Activated CD4-positive, alpha-beta T cell treated with anti-CD3 and anti-CD28 coated beads, Interleukin-2, amount 50 U/mL, for 24 hours (primary cell): ENCODE measurements around the gene TOR1AIP1.
"Not testable (repeated sequence)": the region's sequence is repeated elsewhere in the genome, so short reads cannot be mapped to it uniquely, and the experiment has no call there.

Experiments
- DNase-seq, 2 donors: peaks; one replicate each; pipeline ENCODE4 v3.0.0-alpha.2; 2020; ENCODE audit warnings: low read depth in 1 of 2, low spot score in 1 of 2

TOR1AIP1 gene, protein sequence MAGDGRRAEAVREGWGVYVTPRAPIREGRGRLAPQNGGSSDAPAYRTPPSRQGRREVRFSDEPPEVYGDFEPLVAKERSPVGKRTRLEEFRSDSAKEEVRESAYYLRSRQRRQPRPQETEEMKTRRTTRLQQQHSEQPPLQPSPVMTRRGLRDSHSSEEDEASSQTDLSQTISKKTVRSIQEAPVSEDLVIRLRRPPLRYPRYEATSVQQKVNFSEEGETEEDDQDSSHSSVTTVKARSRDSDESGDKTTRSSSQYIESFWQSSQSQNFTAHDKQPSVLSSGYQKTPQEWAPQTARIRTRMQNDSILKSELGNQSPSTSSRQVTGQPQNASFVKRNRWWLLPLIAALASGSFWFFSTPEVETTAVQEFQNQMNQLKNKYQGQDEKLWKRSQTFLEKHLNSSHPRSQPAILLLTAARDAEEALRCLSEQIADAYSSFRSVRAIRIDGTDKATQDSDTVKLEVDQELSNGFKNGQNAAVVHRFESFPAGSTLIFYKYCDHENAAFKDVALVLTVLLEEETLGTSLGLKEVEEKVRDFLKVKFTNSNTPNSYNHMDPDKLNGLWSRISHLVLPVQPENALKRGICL

DNA sequence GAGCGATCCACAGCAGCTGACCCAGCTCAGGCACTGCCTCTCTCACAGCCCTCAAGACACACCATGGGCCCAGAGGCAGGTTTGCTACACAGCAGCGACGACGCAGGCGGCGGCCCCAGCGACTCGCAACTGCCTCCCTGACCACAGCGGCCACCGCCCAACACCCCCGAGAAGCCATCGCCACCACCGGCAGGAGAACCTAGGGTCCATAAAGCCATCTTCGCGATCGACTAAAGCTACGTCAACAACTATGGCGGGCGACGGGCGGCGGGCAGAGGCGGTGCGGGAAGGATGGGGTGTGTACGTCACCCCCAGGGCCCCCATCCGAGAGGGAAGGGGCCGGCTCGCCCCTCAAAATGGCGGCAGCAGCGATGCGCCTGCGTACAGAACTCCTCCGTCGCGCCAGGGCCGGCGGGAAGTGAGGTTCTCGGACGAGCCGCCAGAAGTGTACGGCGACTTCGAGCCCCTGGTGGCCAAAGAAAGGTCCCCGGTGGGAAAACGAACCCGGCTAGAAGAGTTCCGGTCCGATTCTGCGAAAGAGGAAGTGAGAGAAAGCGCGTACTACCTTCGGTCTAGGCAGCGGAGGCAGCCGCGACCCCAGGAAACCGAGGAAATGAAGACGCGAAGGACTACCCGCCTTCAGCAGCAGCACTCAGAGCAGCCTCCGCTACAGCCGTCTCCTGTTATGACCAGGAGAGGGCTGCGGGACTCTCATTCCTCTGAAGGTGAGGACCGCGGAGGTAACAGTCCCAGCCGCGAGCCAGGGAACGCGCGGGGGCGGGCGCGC is at the start of gene TOR1AIP1:
Gene TOR1AIP1 (plus strand): TSS at position 33 of the 787 bp plus-strand sequence. CDS start 218 bp downstream, at position 251.
- peak; percentile 89 to 96 for DNase-seq

DNA sequence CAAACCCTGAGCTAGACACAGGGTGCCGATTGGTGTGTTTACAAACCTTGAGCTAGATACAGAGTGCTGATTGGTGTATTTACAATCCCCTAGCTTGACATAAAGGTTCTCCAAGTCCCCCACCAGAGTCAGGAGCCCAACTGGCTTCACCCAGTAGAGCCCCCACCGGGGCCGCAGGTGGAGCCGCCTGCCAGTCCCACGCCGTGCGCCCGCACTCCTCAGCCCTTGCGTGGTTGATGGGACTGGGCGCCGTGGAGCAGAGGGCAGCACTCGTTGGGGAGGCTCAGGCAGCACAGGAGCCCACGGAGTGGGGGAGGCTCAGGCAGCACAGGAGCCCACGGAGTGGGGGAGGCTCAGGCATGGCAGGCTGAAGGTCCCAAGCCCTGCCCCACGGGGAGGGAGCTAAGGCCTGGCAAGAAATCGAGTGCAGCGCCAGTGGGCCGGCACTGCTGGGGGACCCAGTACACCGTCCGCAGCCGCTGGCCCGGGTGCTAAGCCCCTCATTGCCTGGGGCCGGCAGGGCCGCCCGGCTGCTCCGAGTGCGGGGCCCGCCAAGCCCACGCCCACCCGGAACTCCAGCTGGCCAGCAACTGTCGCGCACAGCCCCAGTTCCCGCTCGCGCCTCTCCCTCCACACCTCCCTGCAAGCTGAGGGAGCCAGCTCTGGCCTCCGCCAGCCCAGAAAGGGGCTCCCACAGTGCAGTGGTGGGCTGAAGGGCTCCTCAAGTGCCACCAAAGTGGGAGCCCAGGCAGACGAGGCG is 45.2 kb upstream of the TOR1AIP1 start:
- not testable (repeated sequence) for DNase-seq

DNA sequence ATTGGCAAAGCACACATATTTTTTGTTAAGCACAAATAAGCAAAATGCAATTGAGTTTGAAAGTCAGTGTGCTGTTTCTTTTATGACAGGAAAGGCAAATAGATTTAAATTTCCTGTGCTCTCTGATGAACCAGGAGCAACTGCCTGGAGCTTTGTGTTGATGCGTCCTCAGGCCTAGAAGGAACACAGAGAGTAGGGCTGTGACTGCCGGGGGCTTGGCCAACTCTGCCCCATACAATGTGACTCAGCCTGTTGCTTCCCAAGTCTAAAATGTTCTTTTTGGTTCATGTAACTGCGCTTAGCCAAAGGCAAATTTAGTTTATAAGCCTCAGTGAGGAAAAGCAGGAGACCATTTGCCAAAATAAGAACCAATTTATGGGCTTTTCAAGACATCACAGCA is 42.0 kb upstream of the TOR1AIP1 start:
- DNase-seq, result no peak

DNA sequence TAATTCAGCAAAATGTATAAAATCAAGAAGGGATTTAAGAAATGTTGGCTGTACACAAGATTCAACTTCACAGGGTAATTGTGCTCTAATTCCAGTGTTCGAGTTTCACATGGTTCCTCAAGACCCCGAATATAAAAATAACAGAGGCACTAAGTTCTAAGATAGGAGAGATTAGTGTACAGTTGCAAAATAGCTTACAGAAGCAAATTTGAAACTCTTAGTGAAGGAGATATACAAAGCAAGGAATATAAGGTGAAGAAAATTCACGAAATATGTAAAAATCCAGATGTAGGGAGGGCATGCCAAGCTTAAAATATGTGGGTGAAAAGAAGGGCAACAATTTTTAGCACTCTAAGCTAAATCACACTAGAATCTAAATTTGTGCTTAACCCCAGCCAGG is 33.9 kb upstream of the TOR1AIP1 start:
- DNase-seq, result no peak

DNA sequence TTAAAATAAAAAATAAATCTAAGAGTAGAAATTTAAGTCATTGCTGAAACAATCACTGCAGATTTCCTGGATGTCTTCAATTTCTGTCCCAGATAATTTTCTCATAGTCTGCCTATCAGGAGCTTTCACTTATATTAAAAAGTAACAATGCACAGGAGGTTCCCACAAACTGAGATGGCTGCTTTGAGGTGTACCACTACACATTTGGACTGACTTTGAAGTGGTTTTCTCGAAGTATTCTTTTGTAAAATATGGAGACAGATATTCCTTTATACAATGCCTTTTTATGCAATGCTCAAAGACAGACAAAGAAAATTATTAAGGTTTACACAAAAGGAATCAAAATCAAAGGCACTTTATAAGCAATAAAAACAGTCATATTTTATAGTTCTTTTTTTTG is 29.0 kb upstream of the TOR1AIP1 start:
- DNase-seq, result no peak

DNA sequence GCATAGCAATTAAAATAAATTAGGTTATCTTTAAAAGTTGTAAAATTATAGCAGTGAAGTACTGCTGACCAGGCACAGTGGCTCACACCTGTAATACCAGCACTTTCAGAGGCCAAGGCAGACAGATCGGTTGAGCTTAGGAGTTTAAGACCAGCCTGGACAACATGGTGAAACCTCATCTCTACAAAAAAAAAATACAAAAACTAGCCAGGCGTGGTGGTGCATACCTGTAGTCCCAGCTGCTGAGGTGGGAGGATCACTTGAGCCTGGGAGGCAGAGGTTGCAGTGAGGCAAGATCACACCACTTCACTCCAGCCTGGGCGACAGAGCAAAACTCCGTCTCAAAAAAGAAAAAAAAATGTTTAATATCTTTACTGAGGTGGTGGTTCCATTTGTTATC is 26.3 kb upstream of the TOR1AIP1 start:
- DNase-seq, result not testable (repeated sequence)

DNA sequence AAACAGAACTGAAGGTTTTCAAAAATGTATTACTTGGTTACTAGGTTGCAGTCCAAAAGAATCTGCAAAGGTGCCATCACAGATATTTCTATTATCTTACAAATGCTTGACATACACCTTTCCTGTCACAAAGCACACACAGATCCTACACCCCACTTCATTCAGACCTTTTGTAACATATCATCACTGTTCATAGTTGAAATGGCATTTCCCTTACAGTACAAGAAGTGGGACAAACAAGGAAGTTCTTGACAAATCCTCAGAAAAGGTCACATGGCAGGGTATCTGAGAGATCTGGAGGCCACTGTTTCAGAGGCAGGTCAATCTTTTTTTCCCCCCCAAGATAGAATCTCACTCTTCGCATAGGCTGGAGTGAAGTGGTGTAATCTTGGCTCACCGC is 25.8 kb upstream of the TOR1AIP1 start:
- DNase-seq, result no peak

DNA sequence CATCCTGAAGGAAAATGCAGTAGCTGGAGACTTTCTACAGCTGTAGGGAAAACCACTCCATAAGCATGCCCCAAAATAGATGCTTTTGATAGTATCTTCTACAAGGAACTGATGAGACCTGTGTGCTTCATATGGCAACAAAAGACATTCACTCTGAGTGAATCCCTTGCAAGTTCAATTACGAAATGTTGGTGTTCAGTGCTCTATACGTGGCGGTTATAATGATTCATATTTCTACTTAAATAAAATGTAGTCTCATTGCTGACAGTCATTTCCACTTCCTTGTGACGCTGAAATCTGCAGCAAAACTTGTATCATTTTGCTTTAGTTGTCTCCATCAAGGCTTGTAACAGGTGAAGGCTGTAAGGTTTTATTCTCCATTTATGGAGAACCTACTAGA is 25.1 kb upstream of the TOR1AIP1 start:
- no peak for DNase-seq

DNA sequence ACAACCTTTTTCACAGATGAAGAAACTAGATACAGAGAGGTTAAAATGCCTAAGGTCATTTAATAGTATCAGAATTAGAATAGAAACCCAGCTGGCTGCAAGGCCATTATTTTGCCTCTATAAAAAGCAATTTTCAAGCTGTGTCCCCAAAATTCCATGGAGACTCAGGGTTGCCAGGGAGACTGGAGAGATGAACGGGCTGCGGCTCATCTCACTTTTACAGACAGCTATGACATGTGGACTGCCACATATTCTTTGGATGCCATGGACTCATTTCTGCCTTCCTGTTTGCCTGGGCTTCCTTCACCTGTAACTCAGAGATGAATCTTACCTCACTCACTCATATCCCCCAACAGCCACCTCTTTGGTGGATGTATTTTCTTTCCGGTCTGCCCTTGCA is 21.4 kb upstream of the TOR1AIP1 start:
- DNase-seq, result no peak

DNA sequence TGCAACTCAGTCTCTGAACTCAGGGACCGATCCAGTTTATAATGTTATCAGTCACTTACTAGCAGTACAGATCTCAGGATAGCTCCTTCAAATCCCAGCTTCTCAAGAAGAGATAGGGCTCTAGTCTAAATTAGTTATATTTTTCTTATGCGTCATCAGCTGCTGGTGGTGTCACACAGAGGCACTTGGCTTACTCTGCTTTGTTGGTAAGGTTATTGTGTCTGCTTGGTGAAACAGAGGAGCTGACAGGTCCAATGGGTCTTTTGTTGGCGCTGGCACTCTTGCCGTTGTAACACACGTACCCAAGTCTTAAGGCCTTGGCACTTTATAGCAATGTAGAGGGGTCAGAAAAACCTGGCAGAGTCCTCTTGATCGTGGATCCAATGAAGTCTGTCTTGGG is 16.7 kb upstream of the TOR1AIP1 start:
- DNase-seq, result no peak

DNA sequence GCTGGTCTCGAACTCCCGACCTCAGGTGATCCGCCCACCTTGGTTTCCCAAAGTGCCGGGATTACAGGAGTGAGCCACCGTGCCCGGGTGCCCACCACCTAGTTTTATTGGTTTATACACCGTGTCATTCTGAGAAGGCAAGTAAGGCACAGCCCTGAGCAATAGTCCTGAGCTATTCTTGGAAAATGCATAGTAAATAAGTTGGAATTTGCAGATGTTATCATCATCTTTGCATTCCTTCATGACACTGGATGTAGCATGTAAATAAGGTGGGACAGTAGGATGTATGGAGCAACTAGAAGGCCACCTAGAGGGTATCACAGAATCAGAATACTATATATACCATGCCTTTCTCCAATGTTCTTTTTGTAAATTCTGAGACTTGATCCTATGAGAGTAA is 15.5 kb upstream of the TOR1AIP1 start:
- DNase-seq, result no peak

DNA sequence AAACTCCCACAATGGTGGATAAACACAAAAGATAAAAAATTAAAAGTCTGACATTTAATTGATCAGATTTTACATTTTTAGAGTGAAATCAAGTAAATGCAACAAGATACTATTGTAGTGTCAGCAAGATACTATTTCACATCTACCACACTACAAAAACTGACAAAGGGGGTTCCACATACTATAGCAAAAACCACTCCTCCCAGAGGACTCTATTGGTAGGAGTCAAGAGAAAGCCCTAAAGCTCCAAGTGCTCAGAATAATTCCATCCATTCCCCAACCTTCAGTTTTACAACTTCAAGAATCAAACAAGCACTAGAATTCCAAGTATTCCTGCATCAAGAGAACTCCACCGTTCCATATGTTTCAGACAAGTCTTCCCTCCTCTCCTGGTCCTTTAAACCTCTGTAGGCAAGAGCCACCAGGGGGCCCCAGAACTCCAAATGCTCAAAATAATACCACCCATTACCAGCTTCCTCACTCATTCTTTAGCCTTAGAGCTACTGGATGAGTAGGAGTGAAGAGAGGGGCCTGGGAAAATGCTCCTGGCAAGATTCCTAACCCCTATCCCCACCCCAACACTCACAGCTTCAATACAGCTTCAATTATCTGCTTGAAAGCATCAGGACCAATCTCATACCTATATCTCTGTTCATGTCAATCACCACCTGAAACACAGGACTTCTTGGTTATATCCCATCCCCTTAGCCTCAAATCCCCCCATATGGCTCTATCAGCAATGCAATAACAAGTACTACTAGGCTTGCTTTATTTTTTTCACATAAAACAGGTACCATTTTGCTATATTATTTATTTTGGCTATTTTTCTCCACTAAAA is 14.4 kb upstream of the TOR1AIP1 start:
- peak in 1 of 2 donors; percentile 21 for DNase-seq

DNA sequence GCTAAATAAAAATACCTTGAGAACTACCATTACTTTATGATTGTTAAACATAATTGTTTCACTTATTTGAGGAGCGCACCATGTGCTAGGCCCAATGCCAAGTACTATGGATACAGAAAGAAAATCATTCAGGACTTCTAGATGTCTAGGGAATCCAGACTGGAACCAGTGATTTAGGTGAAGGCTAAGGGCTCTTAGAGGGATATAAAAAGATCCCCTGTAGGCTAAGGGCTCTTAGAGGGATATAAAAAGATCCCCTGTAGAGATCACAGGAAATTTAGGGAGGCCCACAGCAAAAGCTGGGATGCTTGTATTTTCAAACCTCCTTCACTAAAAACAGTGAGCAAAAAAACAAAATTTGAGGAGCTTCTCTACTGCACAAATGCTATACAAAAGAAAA is 11.2 kb upstream of the TOR1AIP1 start:
- no peak for DNase-seq

DNA sequence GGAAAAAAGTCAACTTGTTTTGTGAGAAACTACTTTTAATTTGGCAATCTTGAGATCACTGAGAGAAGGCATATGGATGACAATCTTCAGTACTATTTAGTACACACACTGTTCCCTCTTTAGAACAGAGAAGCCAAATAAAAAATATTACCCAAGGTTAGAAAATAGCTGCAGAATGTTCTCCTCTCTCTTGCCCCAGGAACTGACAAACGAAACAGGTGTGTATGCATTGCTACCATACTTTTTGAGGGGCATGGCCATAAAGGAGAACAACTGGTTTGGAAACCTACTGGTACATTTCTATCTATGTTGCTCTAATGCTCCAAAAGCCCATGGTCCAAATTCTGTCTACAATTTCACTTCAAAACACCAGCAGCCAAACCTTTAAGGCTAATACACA is 10.1 kb upstream of the TOR1AIP1 start:
- DNase-seq, result no peak

DNA sequence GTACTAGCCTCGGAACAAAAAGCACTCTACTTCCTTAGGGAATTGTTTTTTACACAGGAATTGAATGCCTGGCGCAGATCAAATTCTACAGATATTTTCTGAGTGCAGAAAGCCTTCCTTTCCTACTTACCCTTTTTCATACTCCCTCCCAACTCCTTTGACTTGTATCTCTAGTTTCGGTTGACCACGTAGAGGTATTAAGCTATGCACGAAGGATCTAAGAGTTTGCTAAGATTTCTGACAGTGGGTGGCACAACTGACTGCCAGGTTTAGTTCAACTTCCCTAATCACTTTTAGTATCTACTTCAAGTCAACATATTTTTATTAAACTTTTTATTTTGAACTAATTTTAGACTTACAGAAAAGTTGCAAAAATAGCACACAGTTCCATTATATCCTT is 9.5 kb upstream of the TOR1AIP1 start:
- DNase-seq, result no peak

DNA sequence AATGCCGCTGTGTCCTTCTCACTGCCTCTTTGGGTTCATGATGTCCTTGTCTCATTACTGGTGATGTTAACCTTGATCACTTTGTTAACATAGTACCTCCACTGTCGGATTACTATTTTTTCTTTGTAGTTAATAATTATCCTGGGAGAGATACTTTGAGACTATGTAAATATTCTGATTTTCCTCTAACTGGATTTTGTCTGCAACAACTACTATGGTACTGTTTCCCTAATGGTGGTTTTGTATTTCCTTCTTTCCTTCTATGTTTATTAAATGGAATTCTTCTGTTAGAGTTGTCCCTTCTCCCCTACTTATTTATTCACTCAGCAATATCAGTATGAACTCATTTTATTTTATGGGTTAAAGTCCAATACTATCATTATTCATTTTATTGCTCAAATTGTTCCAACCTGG is 8.6 kb upstream of the TOR1AIP1 start:
- no peak for DNase-seq

DNA sequence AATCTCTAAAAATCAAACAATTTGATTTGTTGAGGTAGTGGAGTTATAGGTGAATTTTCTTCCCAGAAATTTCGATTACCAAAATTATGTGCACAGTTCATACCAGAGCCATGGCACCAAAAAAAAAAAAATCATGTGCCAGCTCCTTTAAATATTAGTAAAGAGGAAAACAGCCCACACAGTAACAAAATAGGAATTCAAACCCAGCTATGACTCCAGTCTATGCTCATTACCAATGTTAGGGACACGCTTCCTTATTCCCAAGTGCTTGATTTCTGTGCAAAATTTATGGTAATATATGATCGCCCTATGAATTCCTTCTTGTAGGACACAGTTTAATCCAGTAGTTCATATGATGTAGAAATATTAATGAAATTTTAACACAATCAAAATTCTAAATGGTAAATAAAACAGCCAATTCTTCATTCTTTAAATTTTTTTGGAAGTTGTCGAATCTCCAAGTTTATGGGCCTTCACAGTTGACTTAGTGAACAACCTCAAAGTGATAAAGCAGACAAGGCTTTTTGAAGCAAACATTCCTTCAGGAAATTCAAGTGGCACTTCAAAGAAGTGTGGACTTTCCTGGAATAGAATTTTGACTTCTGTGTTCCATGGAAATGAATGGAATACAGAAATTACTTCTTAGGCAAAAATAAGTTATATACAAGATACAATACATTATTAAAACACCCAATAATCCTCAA is 6.3 kb upstream of the TOR1AIP1 start:
- no peak for DNase-seq

DNA sequence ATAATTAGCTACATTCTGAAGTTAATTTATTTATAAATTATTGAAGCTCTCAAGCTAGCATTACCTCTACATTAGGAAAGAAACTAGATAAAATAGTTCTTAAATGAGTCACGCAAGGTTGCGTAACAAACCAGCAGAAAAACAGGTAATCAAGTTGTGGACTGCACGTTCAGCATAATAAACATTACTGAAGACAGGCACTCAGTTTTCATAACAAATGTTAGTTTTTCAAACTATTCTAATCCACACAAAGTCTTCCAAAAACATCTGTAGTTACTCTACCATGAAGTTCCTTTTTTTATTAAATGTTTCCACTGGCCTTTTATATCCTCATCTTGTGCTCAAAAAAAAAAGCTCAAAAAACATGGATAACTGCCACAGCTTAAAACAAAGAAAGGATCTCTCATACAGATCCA is 5.8 kb upstream of the TOR1AIP1 start:
- DNase-seq, result no peak

DNA sequence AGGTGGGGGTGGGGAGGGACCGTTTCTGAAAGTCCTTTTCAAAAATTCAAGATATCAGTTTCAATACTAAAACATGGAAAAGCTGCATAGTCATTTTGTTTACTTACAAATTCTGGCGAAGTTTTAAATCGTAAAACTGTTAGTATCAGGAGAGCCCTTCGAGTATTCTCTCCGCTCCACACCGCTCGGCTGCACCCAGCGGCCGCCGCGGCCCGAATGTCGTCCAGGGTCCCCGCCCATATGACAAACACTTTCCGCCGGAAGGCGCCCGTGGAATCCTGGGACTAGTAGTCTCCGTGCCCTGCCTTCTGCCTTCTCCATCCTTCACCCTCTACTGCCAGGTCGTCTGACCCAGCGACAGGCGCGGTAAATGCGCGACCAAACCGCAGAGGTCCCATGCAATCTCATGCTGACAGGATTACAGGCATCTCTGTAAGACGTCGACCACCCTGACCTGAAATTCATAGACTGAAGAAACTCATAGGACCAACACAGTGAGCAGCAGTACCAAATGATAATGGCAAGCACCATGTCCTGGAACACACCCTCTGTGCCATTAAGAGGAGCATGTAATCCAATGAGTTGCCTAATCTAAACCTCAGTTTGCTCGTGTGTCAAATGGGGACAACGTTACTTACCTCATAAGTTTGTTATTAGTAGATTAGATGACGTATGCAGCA is 4.4 kb upstream of the TOR1AIP1 start, which contains the start of gene TOR1AIP2:
Gene TOR1AIP2 (minus strand): TSS at position 218 of the 680 bp plus-strand sequence. CDS start 25,138 bp downstream, outside the sequence.
- DNase-seq, result peak; percentile 60 to 85
